Endodermal cell (in vitro differentiated cells): ENCODE data around the gene DDHD1. TPM values are rescaled to one million over a fixed set of nuclear protein-coding genes. Genes with fewer than 3 reads are reported as not detected.
"Not testable (repeated sequence)": the region's sequence is repeated elsewhere in the genome, so short reads cannot be mapped to it uniquely, and the experiment has no call there.

Source experiments
- DNase-seq: peaks from one replicate; pipeline ENCODE4 v3.0.0-alpha.2; 2017
- H3K27ac ChIP-seq: 2 replicates; pipeline ENCODE4 v1.5.1; 2013; ENCODE audit warnings: mild to moderate bottlenecking, low read depth, low read length, moderate library complexity
- H3K27me3 ChIP-seq: 2 replicates; pipeline ENCODE4 v1.6.1; 2013; ENCODE audit warnings: mild to moderate bottlenecking, low read length, moderate library complexity; ENCODE audit not compliant: insufficient read depth, control insufficient read depth, poor library complexity, severe bottlenecking
- H3K36me3 ChIP-seq: 2 replicates; pipeline ENCODE4 v1.7.0; 2013; ENCODE audit warnings: mild to moderate bottlenecking, low read length, moderate library complexity; ENCODE audit not compliant: control insufficient read depth, insufficient read depth
- H3K4me1 ChIP-seq: one replicate; pipeline ENCODE4 v1.7.0; 2013; ENCODE audit warnings: low read length; ENCODE audit not compliant: control insufficient read depth, insufficient read depth
- H3K4me3 ChIP-seq: 2 replicates; pipeline ENCODE4 v1.5.1; 2013; ENCODE audit warnings: mild to moderate bottlenecking, low read length, moderate library complexity
- H3K9ac ChIP-seq: 2 replicates; pipeline ENCODE4 v1.6.1; 2013; ENCODE audit warnings: mild to moderate bottlenecking, low read length, moderate library complexity; ENCODE audit not compliant: poor library complexity, severe bottlenecking; ENCODE audit errors: extremely low read depth
- H3K9me3 ChIP-seq: 2 replicates; pipeline ENCODE4 v1.6.1; 2013; ENCODE audit warnings: mild to moderate bottlenecking, low read length, moderate library complexity; ENCODE audit not compliant: control insufficient read depth
- H3K27ac Mint-ChIP-seq: 2 replicates; pipeline ENCODE4 v1.8.0; 2020; ENCODE audit warnings: mixed read lengths
- H3K27me3 Mint-ChIP-seq: 2 replicates; pipeline ENCODE4 v1.8.0; 2021; ENCODE audit warnings: mild to moderate bottlenecking, mixed read lengths; ENCODE audit not compliant: insufficient read depth
- H3K36me3 Mint-ChIP-seq: 2 replicates; pipeline ENCODE4 v1.8.0; 2020; ENCODE audit warnings: low read depth, mixed read lengths
- H3K4me1 Mint-ChIP-seq: 2 replicates; pipeline ENCODE4 v1.8.0; 2020; ENCODE audit warnings: mixed read lengths
- H3K4me3 Mint-ChIP-seq: 2 replicates; pipeline ENCODE4 v1.8.0; 2020; ENCODE audit warnings: mild to moderate bottlenecking, moderate library complexity, mixed read lengths
- H3K9me3 Mint-ChIP-seq: 2 replicates; pipeline ENCODE4 v1.8.0; 2020; ENCODE audit warnings: mild to moderate bottlenecking, mixed read lengths
- CTCF ChIP-seq: fragments of 200-600 bp; sonication (generic); conservative IDR thresholded peaks from 2 replicates; pipeline ENCODE4 v1.5.0; 2021; ENCODE audit warnings: antibody characterized with exemption, mild to moderate bottlenecking
- WGBS, 2 experiments: methylation state at CpG; one replicate each; pipeline versions ENCODE4 v1.1.5 to v1.1.7; 2013; ENCODE audit warnings: missing lambda C conversion rate in 2 of 2, mixed read lengths in 1 of 2; ENCODE audit not compliant: insufficient coverage in 1 of 2, insufficient read length in 1 of 2; 5-methylcytosine and 5-hydroxymethylcytosine counted together
- total RNA-seq, 2 donors: library from RNA; stranded (reverse); fragmentation: NEBNext Ultra II Directional in 1 of 2; extraction: Animal tissue kit (Norgen Biotek cat#: 25700) in 1 of 2; gene quantifications; 2 replicates in 1 of 2; 3 replicates in 1 of 2; pipeline ENCODE4 v1.2.1, GENCODE V29; 2021

The DDHD1 gene
- total RNA-seq, 2 donors from 2014 or later, result 26.2 to 27.1 TPM

- H3K4me3 Mint-ChIP-seq, result no peak overlapping the region
- peaks cover 45% of the 10 kb centered on the region for H3K36me3 Mint-ChIP-seq
- no peak for TF ChIP-seq CTCF
- 100% methylated on average over 1 of the region's 2 CpGs; no CpG with 5 or more reads in 1 of the 2 experiments for WGBS, 2 experiments
- H3K27me3 Mint-ChIP-seq, result no peaks in the 10 kb centered on the region
- DNase-seq, result no peak
- H3K9ac ChIP-seq, result no peak overlapping the region
- peaks cover 49% of the 10 kb centered on the region for H3K36me3 ChIP-seq
- H3K9me3 Mint-ChIP-seq, result peaks cover 8% of the 10 kb centered on the region
- H3K4me1 ChIP-seq, result no peaks in the 10 kb centered on the region
- H3K27ac ChIP-seq, result no peak overlapping the region
- no peaks in the 10 kb centered on the region for H3K27me3 ChIP-seq
- H3K9me3 ChIP-seq, result peaks cover 9% of the 10 kb centered on the region
- H3K4me3 ChIP-seq, result no peak overlapping the region
- H3K27ac Mint-ChIP-seq, result no peak overlapping the region
- H3K4me1 Mint-ChIP-seq, result no peaks in the 10 kb centered on the region
These were observed 62.3 kb downstream of the DDHD1 start for GRCh38 chr14:53090853-53091252.

GRCh38 chr14:53084954-53085353, 68.2 kb downstream of the DDHD1 start:
- WGBS, 2 experiments, result 90 to 96% methylated on average over 6 to 7 of the region's 7 CpGs
- H3K36me3 ChIP-seq, result peaks cover 41% of the 10 kb centered on the region
- not testable (repeated sequence) for H3K4me3 ChIP-seq, H3K4me1 ChIP-seq, H3K27ac Mint-ChIP-seq, H3K27me3 Mint-ChIP-seq, H3K27ac ChIP-seq, H3K27me3 ChIP-seq, DNase-seq, H3K9ac ChIP-seq, H3K9me3 Mint-ChIP-seq, H3K4me1 Mint-ChIP-seq, H3K4me3 Mint-ChIP-seq
- peaks cover 20% of the 10 kb centered on the region for H3K9me3 ChIP-seq
- H3K36me3 Mint-ChIP-seq, result peaks cover 61% of the 10 kb centered on the region

DNA sequence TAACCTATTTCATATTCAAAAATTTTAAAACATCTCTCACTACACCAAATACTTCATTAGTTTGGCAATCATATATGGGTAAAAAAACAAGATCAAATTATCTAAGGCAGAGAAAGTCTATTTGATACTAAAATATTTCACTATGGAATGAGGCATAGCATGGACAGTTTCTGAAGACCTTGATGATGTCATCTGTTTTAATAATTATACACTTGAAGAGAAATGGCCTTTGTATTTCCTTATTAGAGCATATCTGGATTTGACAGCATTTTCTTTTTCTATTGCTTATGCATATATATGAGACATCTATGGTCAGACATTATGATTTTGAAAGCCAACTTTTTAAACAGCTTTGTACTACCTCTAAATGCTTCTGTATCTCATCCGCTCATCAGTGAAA, 88.6 kb downstream of the DDHD1 start:
- Mint-ChIP-seq H3K4me1 (no peaks in the 10 kb centered on the region), H3K27ac (no peak overlapping the region), H3K9me3 (no peaks in the 10 kb centered on the region), H3K4me3 (no peak overlapping the region), H3K27me3 (no peaks in the 10 kb centered on the region), H3K36me3 (peaks cover 12% of the 10 kb centered on the region)
- no peak for DNase-seq
- no peak for TF ChIP-seq CTCF
- H3K4me3 ChIP-seq, result no peak overlapping the region
- H3K4me1 ChIP-seq, result no peaks in the 10 kb centered on the region
- no peak overlapping the region for H3K27ac ChIP-seq
- H3K9me3 ChIP-seq, result no peaks in the 10 kb centered on the region
- H3K9ac ChIP-seq, result no peak overlapping the region
- H3K36me3 ChIP-seq, result peaks cover 46% of the 10 kb centered on the region
- 100% methylated on average over 1 of the region's 1 CpG for WGBS, 2 experiments
- H3K27me3 ChIP-seq, result no peaks in the 10 kb centered on the region

GRCh38 chr14:53062856-53063255, 90.3 kb downstream of the DDHD1 start:
- no peaks in the 10 kb centered on the region for H3K4me1 ChIP-seq
- peaks cover 14% of the 10 kb centered on the region for H3K36me3 Mint-ChIP-seq
- no peaks in the 10 kb centered on the region for H3K4me1 Mint-ChIP-seq
- H3K4me3 Mint-ChIP-seq, result no peak overlapping the region
- no peaks in the 10 kb centered on the region for H3K9me3 ChIP-seq
- H3K27me3 Mint-ChIP-seq, result no peaks in the 10 kb centered on the region
- TF ChIP-seq CTCF, result no peak
- DNase-seq, result no peak
- H3K4me3 ChIP-seq, result no peak overlapping the region
- H3K27ac Mint-ChIP-seq, result no peak overlapping the region
- no peak overlapping the region for H3K9ac ChIP-seq
- H3K27ac ChIP-seq, result no peak overlapping the region
- no peaks in the 10 kb centered on the region for H3K9me3 Mint-ChIP-seq
- peaks cover 46% of the 10 kb centered on the region for H3K36me3 ChIP-seq
- WGBS, 2 experiments, result 88 to 93% methylated on average over 7 to 8 of the region's 8 CpGs
- H3K27me3 ChIP-seq, result no peaks in the 10 kb centered on the region
